Panc1 (cell line): Measurements from ENCODE around the gene TPT1.

ENCODE experiments used
- POLR2AphosphoS5 ChIP-seq: IDR thresholded peaks from 2 replicates; pipeline ENCODE4 v1.6.1; 2012; ENCODE audit warnings: mild to moderate bottlenecking, low read depth, low read length, moderate library complexity
- REST ChIP-seq, 2 experiments: IDR thresholded peaks; 2 replicates each; pipeline ENCODE4 v1.6.1; 2011 to 2012; ENCODE audit warnings: low read depth in 2 of 2, control low read depth in 1 of 2, low read length in 1 of 2, mild to moderate bottlenecking in 1 of 2, moderate library complexity in 1 of 2; ENCODE audit not compliant: insufficient read depth in 1 of 2

GRCh38 chr13:45385320-45385719 is 44.3 kb upstream of the TPT1 start:
- TF ChIP-seq REST (IDR thresholded peaks at IDR 0.05; ENCODE audit: insufficient read depth in 1 of 2, low read depth in 2 of 2, low read length in 1 of 2) (no peak), POLR2AphosphoS5 (no peak)
